Adipose tissue (tissue), 3 donors: ENCODE measurements around the gene RHAG. TPM values are rescaled to one million over a fixed set of nuclear protein-coding genes. Genes with fewer than 3 reads are reported as not detected.
"Not testable (repeated sequence)": the region's sequence is repeated elsewhere in the genome, so short reads cannot be mapped to it uniquely, and the experiment has no call there.

Experiments used
- H3K27ac ChIP-seq: one replicate; pipeline ENCODE4 v1.5.1; 2013; ENCODE audit warnings: low read depth, low read length
- WGBS, 3 donors: extraction: QIAGEN DNeasy Blood & Tissue Kit; methylation state at CpG; one replicate each; pipeline ENCODE4 v1.1.7; 2013; 5-methylcytosine and 5-hydroxymethylcytosine counted together
- polyA plus RNA-seq, 3 donors: library from polyadenylated mRNA; stranded (reverse); fragments of 200-250 nt; gene quantifications; one replicate each; pipeline ENCODE4 v1.2.3, GENCODE V29; 2013
- donor health status: healthy with polysubstance abuse.
- donor health status: Bipolar disorder and iron deficiency.
- donor health status: healthy.

RHAG gene
- polyA plus RNA-seq, 3 donors, result 0.03 to 0.22 (median 0.04) TPM

DNA sequence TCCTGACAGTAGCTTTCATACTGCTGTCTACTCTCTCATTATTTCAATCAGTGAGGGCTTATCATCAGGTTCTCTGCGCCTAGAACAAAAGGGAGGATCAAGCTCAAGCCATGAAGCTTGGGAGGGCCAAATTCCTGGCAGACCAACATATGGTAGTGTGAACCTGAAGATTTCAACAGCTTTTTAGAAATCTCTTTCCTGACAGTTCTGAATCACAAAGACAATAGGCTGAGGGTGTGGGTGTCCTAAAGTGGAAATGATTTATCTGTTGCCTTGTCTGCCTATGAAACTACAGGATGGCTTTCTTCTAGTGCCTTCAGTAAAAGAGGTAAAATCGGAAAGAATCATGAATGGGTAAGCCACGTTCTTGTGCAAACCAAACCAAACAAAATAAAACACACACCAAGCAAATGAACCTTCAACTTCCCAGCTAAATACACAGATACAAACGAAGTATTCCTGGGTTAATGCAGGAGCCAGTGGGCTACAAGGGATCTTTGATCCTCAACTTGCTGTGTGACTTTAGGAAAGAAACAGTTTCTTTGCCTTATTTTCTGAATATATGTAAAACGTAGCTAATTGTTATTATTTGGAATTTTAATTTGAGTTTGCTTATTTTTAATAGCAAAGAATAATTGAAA lies 2.7 kb upstream of the RHAG start:
- no peak overlapping the region for H3K27ac ChIP-seq
- 54 to 71% (median 71%) methylated on average over 5 of the region's 5 CpGs for WGBS, 3 donors

DNA sequence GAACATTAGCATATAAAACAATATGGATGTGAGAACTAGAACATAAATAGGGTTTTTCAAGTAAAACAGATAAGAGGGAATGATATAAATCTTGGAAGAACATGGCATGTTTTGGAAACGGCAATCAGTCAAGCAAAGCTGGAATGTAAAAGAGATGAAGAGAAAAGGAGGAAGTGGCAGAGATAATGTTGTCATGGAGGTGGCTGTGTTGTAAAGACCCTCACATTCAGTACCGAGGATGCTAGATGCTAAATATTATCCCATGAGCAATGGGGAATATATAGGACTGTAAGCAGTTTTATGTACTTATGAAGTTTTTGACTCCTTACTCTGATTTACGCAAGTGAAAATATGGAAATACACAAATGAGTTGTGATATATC lies 702 bp upstream of the RHAG start:
- no peak overlapping the region for H3K27ac ChIP-seq
- 75 to 77% (median 76%) methylated on average over 3 of the region's 3 CpGs for WGBS, 3 donors

DNA sequence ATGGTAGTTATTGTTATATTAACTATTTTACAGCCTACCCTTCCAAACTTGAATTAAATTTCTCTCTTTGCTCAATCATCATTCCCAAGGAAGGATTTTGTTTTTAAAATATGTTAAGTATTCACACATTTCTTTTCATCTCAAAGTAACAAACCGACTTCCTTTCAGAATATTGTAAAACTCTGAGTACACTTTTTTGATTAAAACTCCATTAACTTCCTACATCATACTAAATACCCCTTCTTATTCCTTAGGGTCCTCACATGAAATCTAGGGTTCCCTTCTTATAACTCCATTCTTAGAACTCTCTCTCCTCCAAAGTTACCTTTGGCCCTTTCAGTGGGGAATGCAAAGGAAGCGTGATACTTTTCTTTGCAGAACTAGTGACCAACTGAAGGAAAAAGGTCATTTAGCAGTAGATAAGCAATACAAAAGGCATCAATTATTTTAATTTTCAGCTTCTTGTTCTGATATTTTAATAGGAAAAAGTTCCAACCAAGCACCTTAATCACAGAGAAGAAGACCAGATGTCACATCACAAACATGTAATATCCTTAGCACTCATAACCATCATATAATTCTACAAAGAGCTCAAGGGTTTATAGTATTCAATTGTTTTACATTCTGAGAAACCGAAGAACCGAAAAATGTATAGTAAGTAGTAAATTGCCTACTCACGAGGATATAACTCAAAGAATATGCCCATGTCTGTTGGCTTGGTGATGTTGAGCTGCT lies 494 bp downstream of the RHAG start:
- no peak overlapping the region for H3K27ac ChIP-seq
- 87 to 92% (median 87%) methylated on average over 5 of the region's 5 CpGs for WGBS, 3 donors

DNA sequence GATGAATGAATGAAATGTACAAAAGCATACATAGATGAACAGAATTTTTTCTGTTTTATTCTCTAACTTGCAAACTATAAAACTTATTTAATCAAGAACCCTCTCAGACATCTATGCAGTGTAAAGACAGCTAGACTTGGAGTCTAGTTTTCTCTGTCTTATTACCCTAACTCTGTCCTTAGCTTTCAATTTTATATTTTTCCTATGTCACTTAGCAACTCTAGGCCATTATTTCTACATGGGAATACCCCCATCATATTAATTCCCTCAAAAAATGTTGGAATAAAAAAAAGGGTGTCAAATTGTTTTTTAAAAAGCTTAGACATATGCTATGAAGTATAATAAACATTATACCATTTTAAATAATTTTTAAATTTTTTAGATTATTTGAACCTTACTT lies 1.2 kb downstream of the RHAG start:
- H3K27ac ChIP-seq, result no peak overlapping the region

DNA sequence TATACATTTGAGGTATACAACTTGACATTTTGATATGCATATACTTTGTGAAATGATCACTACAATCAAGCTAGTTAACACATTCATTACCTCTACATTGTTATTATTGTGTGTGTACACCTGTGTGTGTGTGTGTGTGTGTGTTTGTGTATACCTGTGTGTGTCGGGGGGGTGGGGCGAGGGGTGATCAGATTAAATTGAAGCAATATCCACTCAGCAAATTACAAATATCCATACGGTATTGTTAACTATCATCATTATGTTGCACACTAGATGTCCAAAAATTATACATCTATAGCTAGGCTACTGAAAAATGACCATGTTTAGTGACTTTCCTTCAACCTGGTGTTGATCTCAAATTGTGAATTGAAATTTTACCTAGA lies 1.8 kb downstream of the RHAG start:
- WGBS, 3 donors, result 66 to 83% (median 76%) methylated on average over 3 of the region's 3 CpGs
- no peak overlapping the region for H3K27ac ChIP-seq

DNA sequence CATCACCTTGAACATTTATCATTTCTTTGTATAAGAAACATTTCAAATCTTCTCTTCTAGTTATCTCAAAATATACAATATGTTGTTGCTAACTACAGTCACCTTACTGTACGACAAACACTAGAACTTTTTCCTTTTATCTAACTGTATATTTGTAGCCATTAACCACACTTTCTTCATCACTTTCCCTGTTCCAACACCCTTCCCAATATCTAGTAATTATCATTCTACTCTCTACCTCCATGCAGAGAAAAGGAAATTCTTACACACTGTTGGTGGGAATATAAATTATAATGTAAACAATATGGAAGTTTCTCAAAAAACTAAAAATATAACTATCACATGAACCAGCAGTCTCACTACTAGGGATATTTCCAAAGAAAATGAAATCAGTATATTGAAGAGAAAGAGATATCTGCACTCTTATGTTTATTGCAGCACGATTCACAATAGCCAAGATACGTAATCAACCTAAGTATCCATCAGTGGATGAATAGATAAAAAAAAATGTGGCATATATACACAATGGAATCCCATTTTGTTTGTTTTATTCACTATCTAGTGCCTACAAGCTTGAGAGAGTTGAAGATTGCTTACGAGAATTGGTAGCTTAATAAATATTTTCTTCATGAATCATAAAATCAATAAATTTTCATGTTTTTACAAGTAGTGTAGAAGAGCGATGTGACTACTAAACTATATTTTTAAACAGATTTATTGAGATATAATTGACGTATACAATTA lies 2.4 kb downstream of the RHAG start:
- H3K27ac ChIP-seq, result no peak overlapping the region
- 82 to 90% (median 89%) methylated on average over 6 of the region's 6 CpGs for WGBS, 3 donors

DNA sequence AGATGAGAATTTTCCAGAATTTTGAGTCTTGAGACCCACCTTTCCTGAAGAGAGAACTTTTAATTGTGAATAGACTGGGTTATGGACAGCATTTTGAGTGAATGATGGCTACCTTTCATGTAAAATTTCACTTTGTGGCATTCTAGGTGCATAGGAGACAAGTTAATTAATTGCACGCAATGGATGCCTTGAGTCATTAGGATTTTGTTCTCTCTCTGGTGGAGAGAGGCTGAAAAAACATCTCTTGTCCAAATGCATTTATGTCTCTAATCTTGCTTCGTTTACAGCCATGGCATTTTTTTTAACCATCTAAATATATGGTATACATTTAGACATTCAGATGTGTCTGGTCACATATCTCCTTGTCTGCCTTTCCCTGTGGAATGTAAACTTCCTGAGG lies 3.1 kb downstream of the RHAG start:
- WGBS, 3 donors, result 81 to 85% (median 84%) methylated on average over 2 of the region's 2 CpGs
- no peak overlapping the region for H3K27ac ChIP-seq

DNA sequence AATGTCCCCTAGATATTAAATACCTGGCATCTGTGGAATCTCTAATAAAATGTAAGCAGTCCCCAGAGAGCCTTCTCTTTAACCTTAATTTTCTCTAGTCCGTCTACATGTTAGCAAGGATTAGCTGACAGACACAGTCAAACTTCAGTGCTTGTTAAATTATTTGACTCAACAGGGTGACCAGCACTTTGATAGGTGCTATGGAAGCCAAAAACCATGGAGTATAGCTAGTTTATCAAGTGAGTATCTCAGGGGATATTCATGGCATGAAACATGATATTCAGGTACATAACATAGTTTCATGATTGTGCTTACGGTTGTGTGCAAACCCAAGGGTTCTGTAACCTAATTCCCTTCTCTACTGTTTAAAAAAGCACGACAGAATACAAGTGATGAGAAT lies 3.9 kb downstream of the RHAG start:
- 78 to 86% (median 85%) methylated on average over 3 of the region's 3 CpGs for WGBS, 3 donors
- H3K27ac ChIP-seq, result no peak overlapping the region

DNA sequence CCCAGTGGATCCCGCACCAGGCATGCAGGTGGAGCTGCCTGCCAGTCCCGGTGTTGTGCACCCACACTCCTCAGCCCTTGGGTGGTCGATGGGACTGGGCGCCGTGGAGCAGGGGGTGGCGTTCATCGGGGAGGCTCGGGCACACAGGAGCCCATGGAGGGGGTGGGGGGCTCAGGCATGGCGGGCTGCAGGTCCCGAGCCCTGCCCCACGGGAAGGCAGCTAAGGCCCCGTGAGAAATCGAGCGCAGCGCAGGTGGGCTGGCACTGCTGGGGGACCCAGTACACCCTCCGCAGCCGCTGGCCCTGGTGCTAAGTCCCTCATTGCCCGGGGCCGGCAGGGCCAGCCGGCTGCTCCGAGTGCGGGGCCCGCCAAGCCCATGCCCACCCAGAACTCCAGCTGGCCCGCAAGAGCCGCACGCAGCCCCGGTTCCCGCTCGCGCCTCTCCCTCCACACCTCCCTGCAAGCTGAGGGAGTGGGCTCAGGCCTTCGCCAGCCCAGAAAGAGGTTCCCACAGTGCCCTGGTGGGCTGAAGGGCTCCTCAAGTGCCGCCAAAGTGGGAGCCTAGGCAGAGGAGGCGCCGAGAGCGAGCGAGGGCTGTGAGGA lies 7.1 kb downstream of the RHAG start:
- WGBS, 3 donors, result 93 to 96% (median 95%) methylated on average over 26 to 36 of the region's 36 CpGs
- H3K27ac ChIP-seq, result not testable (repeated sequence)

DNA sequence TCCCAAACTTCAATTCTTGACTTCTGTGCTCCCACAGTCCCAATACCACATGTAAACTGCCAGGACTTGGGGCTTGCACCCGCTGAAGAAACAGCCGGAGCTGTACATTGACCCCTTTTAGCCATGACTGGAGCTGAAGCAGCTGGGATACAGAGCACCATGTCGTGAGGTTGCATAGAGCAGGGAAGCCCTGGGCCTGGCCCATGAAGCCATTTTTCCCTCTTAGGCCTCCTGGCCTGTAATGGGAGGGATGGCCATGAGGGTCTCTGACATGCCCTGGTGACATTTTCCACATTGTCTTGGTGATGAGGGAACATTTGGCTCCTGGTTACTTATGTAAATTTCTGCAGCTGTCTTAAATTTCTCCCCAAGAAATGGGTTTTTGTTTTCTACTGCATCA lies 9.8 kb downstream of the RHAG start:
- 88 to 94% (median 89%) methylated on average over 3 of the region's 3 CpGs for WGBS, 3 donors
- H3K27ac ChIP-seq, result no peak overlapping the region

DNA sequence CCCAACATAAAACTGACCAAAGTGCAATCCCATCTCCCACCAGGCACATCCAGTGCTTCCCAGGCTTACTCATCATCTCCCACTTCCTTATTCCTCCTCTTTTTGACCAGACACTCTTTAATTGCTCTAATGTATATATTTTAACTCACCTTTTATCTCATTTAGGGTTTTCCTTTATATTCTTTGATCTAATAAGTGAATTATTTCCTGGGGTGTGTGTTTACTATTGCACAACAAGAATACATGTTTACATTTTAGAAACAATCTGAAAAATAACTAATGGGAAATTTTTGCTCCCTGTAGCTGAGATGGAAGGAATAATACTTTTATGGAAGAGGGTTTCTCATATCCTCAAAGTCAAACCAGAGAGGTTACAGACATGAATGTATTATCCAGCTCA lies 18.4 kb downstream of the RHAG start:
- no peak overlapping the region for H3K27ac ChIP-seq

DNA sequence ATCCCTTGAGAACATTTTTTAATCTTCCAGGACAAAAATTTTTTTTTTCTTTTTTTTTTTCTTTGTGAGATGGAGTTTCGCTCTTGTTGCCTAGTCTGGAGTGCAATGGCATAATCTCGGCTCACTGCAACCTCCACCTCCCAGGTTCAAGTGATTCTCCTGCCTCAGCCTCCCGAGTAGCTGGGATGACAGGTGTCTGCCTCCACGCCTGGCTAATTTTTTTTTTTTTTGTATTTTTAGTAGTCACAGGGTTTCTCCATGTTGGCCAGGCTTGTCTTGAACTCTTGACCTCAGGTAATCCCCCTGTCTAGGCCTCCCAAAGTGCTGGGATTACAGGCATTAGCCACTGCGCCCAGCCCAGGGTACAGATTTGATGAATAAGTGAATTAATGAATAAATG lies 22.5 kb downstream of the RHAG start:
- H3K27ac ChIP-seq, result not testable (repeated sequence)
- 79 to 83% (median 81%) methylated on average over 5 of the region's 5 CpGs for WGBS, 3 donors

DNA sequence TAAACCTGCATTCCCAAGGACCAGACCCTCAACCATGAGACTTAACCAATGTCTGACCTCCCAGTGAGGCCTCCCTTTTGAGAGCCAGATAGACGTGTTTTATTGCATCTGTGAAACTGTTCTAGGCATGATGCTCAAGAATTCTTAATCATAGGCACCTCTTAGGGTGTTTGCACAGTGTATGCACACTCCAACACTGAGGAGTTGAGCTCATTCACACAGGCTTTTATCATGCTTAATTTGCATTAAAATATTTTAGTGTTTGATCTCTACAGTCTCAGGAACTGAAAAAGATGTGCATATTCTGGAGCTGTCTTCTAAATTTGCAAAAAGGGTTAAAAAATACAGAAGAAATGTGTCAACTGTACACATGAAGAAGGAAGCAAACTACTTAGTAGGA lies 27.4 kb downstream of the RHAG start:
- 56 to 92% (median 74%) methylated on average over 1 of the region's 1 CpG for WGBS, 3 donors

DNA sequence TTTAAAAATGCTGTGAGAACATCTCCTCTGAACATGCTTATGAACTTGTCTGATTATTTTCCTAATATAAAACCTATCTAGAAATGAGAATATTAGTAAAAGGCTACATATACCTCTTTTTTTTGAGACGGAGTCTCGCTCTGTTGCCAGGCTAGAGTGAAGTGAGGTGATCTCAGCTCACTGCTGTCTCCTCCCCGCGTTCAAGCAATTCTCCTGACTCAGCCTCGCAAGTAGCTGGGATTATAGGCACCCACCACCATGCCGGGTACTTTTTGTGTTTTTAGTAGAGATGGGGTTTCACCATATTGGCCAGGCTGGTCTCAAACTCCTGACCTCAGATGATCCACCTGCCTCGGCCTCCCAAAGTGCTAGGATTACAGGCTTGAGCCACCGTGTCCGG lies 28.4 kb downstream of the RHAG start:
- 84 to 91% (median 89%) methylated on average over 9 of the region's 9 CpGs for WGBS, 3 donors
- not testable (repeated sequence) for H3K27ac ChIP-seq

More for the DNA sequence above, 27.4 kb downstream of the RHAG start:
- no peak overlapping the region for H3K27ac ChIP-seq

DNA sequence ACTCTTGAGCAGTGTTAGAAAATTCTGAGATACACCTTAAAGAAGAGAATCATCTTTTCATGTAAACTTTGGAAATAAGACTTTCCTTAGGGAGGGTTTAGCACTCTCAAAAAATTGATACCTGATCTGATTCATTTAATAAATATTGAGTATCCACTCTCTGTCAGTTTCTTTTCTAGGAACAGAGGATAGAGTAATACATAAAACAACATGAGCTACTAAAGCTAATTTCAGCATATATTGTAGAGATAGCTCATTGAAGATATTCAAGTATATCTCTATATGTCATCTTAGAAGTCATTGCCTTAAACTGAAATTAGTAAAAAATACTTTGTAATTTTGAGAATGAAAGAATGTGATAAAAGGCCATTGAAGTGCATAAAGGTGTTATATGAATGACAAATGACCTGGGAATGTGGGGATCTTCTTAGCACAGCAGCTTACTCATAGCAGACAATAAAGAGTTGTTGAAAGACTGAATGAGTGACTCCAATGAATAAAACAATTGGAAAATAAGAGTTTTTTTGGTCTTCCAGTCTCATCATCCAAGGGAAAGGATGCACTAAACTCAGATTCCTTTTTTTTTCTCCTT lies 29.2 kb downstream of the RHAG start:
- no peak overlapping the region for H3K27ac ChIP-seq

DNA sequence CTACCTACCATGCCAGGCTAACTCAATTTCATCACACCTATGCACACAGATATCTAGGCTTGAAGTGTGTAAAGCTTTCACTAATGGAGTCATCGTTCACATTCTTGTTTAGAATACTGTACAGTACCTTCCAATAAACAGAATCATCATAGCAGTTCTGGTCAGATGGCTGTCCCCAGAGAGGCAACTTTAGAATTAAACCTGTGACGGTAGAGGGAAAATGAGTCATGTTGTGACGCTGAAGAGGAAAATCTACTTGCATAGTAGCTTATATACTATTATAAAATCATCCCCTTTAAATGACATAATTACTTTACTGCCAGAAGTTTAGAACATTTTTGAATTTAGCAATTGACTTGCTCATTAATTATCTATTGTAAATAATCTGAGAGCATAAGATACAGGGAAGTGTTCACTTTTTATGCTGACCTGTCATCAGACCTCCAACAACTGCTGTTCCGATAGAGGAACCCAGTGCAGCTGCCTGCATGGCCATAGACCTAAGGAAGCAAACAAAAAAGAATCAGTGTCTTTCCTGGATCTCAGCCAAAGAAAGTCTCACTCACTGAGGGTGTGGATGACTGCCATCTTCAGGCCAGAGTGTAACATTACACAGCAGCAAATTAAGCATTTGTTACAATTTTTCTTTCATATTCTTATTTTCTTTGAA lies 29.8 kb downstream of the RHAG start:
- WGBS, 3 donors, result 31 to 46% (median 40%) methylated on average over 4 of the region's 4 CpGs
- no peak overlapping the region for H3K27ac ChIP-seq

DNA sequence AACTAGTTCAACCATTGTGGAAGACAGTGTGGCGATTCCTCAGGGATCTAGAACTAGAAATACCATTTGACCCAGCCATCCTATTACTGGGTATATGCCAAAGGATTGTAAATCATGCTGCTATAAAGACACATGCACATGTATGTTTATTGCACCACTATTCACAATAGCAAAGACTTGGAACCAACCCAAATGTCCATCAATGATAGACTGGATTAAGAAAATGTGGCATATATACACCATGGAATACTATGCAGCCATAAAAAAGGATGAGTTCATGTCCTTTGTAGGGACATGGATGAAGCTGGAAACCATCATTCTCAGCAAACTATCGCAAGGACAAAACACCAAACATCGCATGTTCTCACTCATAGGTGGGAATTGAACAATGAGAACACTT lies 32.6 kb downstream of the RHAG start:
- 89 to 100% (median 92%) methylated on average over 3 of the region's 3 CpGs for WGBS, 3 donors
- not testable (repeated sequence) for H3K27ac ChIP-seq

DNA sequence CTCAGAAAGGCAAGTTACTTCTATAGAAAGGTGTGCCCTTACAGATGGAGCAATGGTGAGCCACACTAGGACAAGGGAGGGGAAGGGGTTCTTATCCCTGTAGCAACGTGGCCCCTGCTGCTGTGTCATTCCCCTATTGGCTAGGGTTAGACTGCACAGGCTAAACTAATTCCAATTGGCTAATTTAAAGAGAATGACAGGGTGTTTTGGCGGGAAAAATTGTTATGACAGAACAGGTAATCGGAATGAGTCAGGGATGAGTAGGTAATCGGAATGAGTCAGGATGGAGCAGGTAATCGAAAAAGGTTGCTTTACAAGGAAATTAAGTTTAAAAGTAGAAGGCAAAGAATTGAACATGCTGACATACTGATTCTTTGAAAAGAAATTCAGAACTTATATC lies 49.4 kb downstream of the RHAG start:
- WGBS, 3 donors, result 88 to 91% (median 90%) methylated on average over 5 of the region's 5 CpGs
- not testable (repeated sequence) for H3K27ac ChIP-seq

DNA sequence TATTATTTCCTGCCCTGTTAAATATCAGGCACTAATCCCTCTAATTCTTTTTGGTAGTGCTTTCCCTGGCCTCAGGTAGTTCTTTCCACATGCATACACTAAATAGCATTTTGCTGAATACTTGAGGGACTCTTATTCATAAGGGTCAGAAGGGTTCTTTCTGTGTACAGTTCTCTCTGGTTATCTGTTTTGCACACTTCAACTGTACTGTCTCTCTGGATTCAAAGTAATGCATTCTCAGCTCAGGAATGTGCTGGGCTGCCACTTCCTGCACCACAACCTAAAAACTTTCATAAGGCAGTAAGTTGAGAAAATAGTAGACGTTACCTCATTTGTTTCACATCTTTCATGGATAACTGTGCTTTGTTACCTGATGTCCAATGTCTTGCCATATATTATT lies 54.1 kb downstream of the RHAG start:
- H3K27ac ChIP-seq, result no peak overlapping the region
- WGBS, 3 donors, result 75 to 81% (median 77%) methylated on average over 1 of the region's 1 CpG
